IPS-18c (cell line): Measurements from ENCODE around the gene CELF5.
"Not testable (repeated sequence)": the region's sequence is repeated elsewhere in the genome, so short reads cannot be mapped to it uniquely, and the experiment has no call there.

Experiments
- H3K4me3 ChIP-seq: 2 replicates; pipeline ENCODE4 v1.7.0; 2013; ENCODE audit warnings: low read depth, mild to moderate bottlenecking, low read length, moderate library complexity; ENCODE audit not compliant: insufficient read depth
- H3K9me3 ChIP-seq: one replicate; pipeline ENCODE4 v1.6.1; 2013; ENCODE audit warnings: mild to moderate bottlenecking, low read length, moderate library complexity; ENCODE audit not compliant: control insufficient read depth, insufficient read depth

CELF5 gene

GRCh38 chr19:3291644-3292043, 67.2 kb downstream of the CELF5 start:
- no peaks in the 10 kb centered on the region for H3K9me3 ChIP-seq
- H3K4me3 ChIP-seq = no peak overlapping the region

- Histone ChIP-seq H3K4me3 (no peak overlapping the region), H3K9me3 (no peaks in the 10 kb centered on the region)
Observed at GRCh38 chr19:3292958-3293529, 68.6 kb downstream of the CELF5 start.

- Histone ChIP-seq H3K9me3 (no peaks in the 10 kb centered on the region), H3K4me3 (no peak overlapping the region)
Observed at GRCh38 chr19:3293560-3293959, 69.1 kb downstream of the CELF5 start.

- H3K4me3 ChIP-seq = no peak overlapping the region
- no peaks in the 10 kb centered on the region for H3K9me3 ChIP-seq
Observed at GRCh38 chr19:3294080-3294850, 69.8 kb downstream of the CELF5 start.

GRCh38 chr19:3295581-3295980, 71.1 kb downstream of the CELF5 start:
- Histone ChIP-seq H3K4me3 (no peak overlapping the region), H3K9me3 (no peaks in the 10 kb centered on the region)

GRCh38 chr19:3296034-3296433, 71.6 kb downstream of the CELF5 start:
- Histone ChIP-seq H3K4me3 (no peak overlapping the region), H3K9me3 (no peaks in the 10 kb centered on the region)

GRCh38 chr19:3296446-3296845, 72.0 kb downstream of the CELF5 start:
- Histone ChIP-seq H3K9me3 (no peaks in the 10 kb centered on the region), H3K4me3 (no peak overlapping the region)

- Histone ChIP-seq H3K4me3 (no peak overlapping the region), H3K9me3 (no peaks in the 10 kb centered on the region)
Observed at GRCh38 chr19:3298853-3299449, 74.5 kb downstream of the CELF5 start.

- H3K4me3 ChIP-seq, H3K9me3 ChIP-seq: not testable (repeated sequence)
Observed at GRCh38 chr19:3300566-3300965, 76.1 kb downstream of the CELF5 start.

GRCh38 chr19:3302755-3303154, 78.3 kb downstream of the CELF5 start:
- H3K9me3 ChIP-seq = no peaks in the 10 kb centered on the region
- no peak overlapping the region for H3K4me3 ChIP-seq

GRCh38 chr19:3304871-3305423, 80.5 kb downstream of the CELF5 start:
- H3K4me3 ChIP-seq = no peak overlapping the region
- H3K9me3 ChIP-seq = no peaks in the 10 kb centered on the region

- Histone ChIP-seq H3K9me3 (no peaks in the 10 kb centered on the region), H3K4me3 (no peak overlapping the region)
Observed at GRCh38 chr19:3309724-3310123, 85.3 kb downstream of the CELF5 start.

GRCh38 chr19:3310280-3310679, 85.8 kb downstream of the CELF5 start:
- Histone ChIP-seq H3K4me3 (no peak overlapping the region), H3K9me3 (no peaks in the 10 kb centered on the region)

- no peak overlapping the region for H3K4me3 ChIP-seq
- H3K9me3 ChIP-seq = no peaks in the 10 kb centered on the region
Observed at GRCh38 chr19:3310711-3311110, 86.2 kb downstream of the CELF5 start.

- H3K4me3 ChIP-seq = no peak overlapping the region
- no peaks in the 10 kb centered on the region for H3K9me3 ChIP-seq
Observed at GRCh38 chr19:3313199-3313575, 88.7 kb downstream of the CELF5 start.

- Histone ChIP-seq H3K4me3 (no peak overlapping the region), H3K9me3 (no peaks in the 10 kb centered on the region)
Observed at GRCh38 chr19:3314962-3315675, 90.7 kb downstream of the CELF5 start.

- no peak overlapping the region for H3K4me3 ChIP-seq
- no peaks in the 10 kb centered on the region for H3K9me3 ChIP-seq
Observed at GRCh38 chr19:3315676-3315973, 91.2 kb downstream of the CELF5 start.

GRCh38 chr19:3316132-3316648, 91.7 kb downstream of the CELF5 start:
- Histone ChIP-seq H3K9me3 (no peaks in the 10 kb centered on the region), H3K4me3 (no peak overlapping the region)
